Right kidney (tissue), 1 donor: ENCODE results near the gene GLRX2.
"Not testable (repeated sequence)": the region's sequence is repeated elsewhere in the genome, so short reads cannot be mapped to it uniquely, and the experiment has no call there.

Experiments
- DNase-seq: peaks from one replicate; pipeline ENCODE4 v3.0.0-alpha.2; 2016

The GLRX2 gene

DNA sequence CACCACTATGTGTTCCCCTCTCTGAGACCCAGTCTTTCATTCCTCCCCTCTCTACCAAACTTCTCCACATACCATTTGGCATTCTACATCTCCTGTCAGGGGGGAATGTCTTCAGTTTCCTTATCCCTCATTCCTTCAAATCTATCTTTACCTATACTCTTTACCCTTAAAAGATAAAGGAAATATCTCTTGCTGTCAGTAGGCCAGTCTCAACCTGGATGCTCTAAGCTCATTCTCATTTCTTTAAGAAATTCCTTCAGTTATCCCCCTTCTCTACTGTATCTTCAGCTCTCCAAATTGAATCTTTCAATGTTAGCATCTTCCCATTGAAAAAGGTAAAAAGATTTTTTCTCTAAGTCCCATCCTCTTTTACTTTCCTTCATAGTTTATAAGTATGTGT lies 39.3 kb downstream of the GLRX2 start:
- DNase-seq, result no peak

DNA sequence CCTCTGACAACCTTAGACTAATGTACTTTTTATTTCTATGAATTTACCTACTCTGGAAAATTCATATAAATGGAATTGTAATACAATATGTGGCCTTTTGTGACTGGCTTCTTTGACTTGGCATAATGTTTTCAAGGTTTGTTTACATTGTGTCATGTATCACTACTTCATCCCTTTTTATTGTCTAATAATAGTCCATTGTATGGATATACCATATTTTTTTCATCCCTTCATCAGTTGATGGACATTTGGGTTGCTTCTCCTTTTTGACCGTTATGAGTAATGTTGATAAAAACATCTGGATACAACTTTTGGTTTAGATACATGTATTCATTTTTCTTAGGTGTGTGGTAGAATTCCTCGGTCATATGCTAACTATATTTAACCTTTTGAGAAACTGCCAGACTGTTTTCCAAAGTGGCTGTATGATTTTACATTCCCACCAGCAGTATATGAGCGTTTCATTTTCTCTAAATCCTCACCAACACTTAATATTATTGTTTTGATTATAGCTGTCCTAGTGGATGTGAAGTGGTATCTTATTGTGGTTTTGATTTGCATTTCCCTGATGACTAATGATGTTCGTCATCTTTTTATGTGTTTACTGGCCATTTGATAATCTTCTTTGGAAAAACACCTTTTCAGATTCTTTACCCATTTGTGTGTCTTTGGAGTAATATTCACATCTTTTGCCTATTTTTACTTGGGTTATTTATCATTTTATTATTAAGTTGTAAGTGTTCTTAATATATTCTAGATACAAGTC lies 42.3 kb downstream of the GLRX2 start:
- DNase-seq, result no peak

DNA sequence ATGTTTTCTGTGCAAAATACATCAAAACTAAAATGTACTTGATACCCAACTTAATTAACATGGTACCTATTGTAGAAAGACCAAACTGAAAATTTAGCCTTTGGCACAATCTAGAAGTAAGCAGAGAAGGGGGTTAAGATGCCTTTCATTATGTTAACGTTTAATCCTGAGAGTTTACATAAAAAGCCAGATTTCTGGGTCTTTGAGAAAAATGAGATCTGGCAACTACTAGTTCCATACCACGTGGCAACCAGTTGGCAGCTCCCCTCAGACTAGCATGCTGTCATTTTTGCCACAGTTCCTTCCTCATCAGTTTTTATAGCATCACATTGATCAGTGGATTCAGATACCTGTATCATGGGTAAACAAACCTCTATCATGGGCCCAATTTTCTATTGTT lies 44.3 kb downstream of the GLRX2 start:
- DNase-seq, result no peak

DNA sequence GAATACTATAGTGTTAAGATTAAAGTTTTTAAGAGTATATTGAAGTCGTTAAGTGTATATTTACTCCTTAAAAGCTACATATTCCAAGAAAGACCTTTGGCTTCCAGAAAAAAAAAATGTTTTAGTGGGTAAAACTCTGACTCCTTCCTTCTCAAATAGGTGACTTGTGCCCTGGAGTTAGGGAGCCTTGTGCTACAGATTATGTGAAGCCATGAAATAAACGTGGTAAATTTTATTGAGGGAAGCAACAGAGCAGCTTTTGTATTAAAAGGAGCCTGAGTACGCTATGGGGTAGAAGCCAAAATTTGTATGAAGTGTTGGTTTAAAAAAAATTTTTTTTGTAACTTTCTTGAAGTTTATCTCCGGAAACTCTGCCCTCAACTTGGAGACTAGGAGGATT lies 44.8 kb downstream of the GLRX2 start:
- no peak for DNase-seq

DNA sequence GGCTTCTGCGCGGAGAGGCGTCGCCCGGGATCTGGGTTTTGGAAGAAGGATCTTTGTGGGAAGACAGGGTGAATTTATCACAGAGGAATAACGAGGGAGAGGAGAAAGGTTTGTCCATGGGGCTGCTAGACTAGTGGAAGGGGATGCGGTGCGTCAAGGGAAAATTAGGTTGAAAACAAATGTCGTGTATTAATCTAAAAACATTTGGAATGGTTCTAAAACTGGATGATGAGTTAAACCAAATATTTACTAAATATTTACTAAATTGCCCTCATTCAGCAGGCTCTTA lies 45.2 kb downstream of the GLRX2 start:
- no peak for DNase-seq

DNA sequence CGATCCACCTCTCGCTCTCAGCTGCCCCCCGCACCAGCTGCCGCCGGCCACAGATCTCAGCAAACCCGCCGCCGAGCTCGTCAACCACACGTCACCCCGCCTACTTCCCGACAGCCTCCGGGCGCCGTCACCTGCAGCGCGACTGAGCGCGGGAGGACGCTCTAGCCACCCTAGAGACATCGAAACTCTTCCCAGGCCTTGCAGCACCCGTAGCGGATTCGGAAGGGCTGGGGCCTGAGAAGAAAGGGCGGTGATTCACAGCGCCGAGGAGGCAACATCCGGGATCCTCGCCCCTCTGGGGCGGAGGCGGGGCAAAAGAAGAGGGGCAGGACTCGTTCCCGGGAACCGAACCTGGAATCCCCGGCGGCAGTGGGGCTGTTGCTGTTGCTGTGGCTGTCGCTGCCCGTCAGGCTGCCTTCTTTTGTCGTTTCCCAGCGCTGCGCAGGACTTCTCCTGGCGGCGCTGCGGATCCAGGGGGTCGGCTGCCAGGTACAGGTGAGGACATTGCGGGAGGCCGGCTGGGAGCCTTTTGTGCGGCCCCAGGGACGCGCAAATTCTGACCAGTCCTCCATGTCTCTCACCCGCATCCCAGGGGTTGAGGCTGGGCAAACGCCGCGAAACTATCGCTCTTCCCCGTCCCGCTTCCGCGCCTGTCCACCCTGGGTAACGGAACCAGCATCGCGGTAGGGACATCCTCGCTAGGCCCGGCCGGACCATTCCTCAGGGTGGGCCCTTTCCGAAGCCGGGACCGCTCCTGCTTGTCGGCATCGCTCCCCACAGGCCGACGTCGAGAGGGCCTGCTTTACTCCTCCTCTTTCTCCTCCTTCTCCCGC lies 45.7 kb downstream of the GLRX2 start, which contains the start of the genes RO60 and UCHL5:
RO60 (plus strand) TSS at position 331 of the 833 bp plus-strand sequence. CDS start 9,443 bp downstream, outside the sequence.
UCHL5 (minus strand) TSS at position 79 of the 833 bp plus-strand sequence. CDS start 100 bp downstream, outside the sequence.
- peak; percentile 98 for DNase-seq

DNA sequence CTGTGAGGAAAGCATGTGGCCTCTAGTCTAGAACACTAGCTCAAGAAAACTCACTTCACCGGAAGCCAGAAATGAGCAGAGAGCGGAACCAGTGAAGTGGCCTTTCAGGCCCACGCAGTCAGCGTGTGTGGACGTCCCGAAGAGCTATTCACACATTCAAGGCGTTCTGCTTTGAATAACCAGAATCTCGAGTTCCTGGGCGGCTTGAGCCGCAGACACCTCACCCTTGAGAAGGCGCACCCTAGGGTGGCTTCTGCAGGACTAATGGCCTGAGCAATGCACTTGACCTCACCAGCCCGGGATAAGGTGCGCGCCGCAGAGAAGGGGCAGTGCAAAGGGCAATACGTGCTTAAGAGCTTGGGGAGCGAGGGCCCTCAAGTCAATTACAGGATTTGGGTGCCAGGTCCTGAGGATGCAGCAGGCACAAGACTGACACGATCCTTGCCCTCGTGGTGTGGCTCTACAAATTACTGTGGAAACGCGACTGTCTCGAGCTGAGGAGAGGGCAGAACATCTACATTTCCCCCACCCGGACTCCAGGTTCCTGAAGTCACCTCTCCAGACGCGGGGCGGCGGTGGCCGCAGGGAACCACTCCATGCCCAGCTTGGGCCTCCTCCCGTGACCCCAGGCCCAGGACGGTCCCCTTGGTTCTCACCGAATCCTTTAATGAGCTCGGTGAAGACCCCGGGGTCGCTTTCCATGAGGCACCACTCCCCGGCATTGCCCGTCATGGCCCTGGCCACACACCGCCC lies 46.5 kb downstream of the GLRX2 start:
- DNase-seq, result no peak

DNA sequence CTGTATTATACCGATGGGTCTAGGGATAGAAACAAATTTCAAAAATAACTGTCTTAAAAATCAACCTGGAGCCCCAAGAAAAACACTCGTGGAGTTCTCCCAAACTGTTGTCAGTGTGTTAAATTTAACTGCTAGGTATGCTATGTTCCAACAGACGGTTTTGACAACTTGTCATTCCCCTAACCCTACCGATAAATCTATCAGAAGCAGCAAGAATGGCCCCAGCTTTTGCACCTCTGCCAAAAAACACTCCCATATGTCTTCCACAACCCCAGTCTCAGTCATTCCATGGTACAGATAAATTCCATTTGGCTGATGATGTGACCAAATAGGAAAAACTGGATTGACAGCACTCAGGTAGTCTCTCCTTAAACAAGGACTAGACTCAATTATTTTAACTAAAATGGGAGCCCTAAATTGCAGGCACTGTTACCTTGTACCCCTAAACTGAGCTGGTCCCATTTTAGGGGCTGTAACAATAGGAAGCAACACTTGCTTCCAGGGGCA lies 51.0 kb downstream of the GLRX2 start:
- no peak for DNase-seq

DNA sequence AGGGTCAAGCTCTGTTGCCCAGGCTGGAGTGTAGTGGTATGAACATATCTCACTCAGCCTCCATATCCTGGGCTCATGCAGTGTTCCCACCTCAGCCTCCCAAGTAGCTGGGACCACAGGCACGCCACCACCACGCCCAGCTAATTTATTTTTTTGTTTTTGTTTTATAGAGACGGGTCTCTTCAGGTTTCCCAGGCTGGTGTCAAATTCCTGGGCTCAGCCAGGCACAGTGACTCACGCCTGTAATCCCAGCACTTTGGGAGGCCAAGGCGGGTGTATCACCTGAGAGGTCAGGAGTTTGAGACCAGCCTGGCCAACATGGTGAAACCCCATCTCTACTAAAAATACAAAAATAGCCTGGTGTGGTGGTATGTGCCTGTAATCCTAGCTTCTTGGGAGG lies 56.3 kb downstream of the GLRX2 start:
- DNase-seq, result not testable (repeated sequence)
